ENCODE measurements around the gene NDEL1. TPM values are rescaled to one million over a fixed set of nuclear protein-coding genes. Genes with fewer than 3 reads are reported as not detected.

Gene NDEL1
- total RNA-seq, 1 experiment from 2014 or later: 38.4 TPM

- H3K27me3 ChIP-seq (ENCODE audit: insufficient read depth, low read length): no peaks in the 10 kb centered on the region
- H2BK12ac ChIP-seq (ENCODE audit: insufficient read length, low read depth, low read length): no peak overlapping the region
- no peaks in the 10 kb centered on the region for H3K9me3 ChIP-seq (ENCODE audit: control insufficient read depth, low read depth, low read length)
- no peak overlapping the region for H3K27ac ChIP-seq (ENCODE audit: insufficient read length, low read depth, low read length)
- H3K9ac ChIP-seq (ENCODE audit: extremely low read depth, insufficient read length, low read length): no peak overlapping the region
- Mint-ChIP-seq H3K27ac (peak overlapping the region in 1 of 3 experiments; percentile 11; a peak in 1 of 7 replicates), H3K9me3 (no peaks in the 10 kb centered on the region), H3K4me3 (no peak overlapping the region), H3K27me3 (ENCODE audit: low read depth) (no peaks in the 10 kb centered on the region), H3K4me1 (peaks cover 10 to 15% of the 10 kb centered on the region in 2 experiments; a peak in 3 of 4 replicates), H3K36me3 (ENCODE audit: insufficient read depth in 1 of 3, low read depth in 3 of 3) (peaks cover 12 to 36% (median 29%) of the 10 kb centered on the region in 3 experiments; a peak in 6 of 7 replicates)
- no peak overlapping the region for H3K56ac ChIP-seq (ENCODE audit: insufficient read length, low read depth, low read length)
- no peak for TF ChIP-seq CTCF (conservative IDR thresholded peaks at IDR 0.05)
- no peak overlapping the region for H2BK5ac ChIP-seq (ENCODE audit: insufficient read length, low read length)
- no peak for DNase-seq
- no peak overlapping the region for H2BK15ac ChIP-seq (ENCODE audit: low read depth, low read length)
- H3K23ac ChIP-seq (ENCODE audit: insufficient read length, low read depth, low read length): no peak overlapping the region
- H4K8ac ChIP-seq (replicated peaks; ENCODE audit: insufficient read length, low read depth, low read length): no peak overlapping the region
- H3K79me2 ChIP-seq (ENCODE audit: insufficient read depth, low read length): peaks cover 9% of the 10 kb centered on the region; the same call in 1 of the 2 replicates
- WGBS (ENCODE audit: extremely low coverage, insufficient read length, low lambda C conversion rate): no CpG with 5 or more reads among the region's 4 CpGs
- no peaks in the 10 kb centered on the region for H3K4me1 ChIP-seq (ENCODE audit: insufficient read depth, low read length)
- no peak overlapping the region for H3K4me2 ChIP-seq (ENCODE audit: insufficient read depth, insufficient read length, low read length)
- H3K4ac ChIP-seq (ENCODE audit: low read depth, low read length): no peak overlapping the region
- no peak overlapping the region for H3K18ac ChIP-seq (ENCODE audit: insufficient read length, low read depth, low read length)
- no peak overlapping the region for H2AFZ ChIP-seq (ENCODE audit: low read length)
- H2BK20ac ChIP-seq (ENCODE audit: low read depth, low read length, poor library complexity, severe bottlenecking): no peak overlapping the region
- H4K5ac ChIP-seq (ENCODE audit: insufficient read length, low read depth, low read length): no peak overlapping the region
- no peak overlapping the region for H2BK120ac ChIP-seq (ENCODE audit: low read depth, low read length, poor library complexity, severe bottlenecking)
- H4K91ac ChIP-seq (ENCODE audit: insufficient read length, low read depth, low read length): no peak overlapping the region
- no peak overlapping the region for H2AK5ac ChIP-seq (ENCODE audit: insufficient read length, low read length)
- no peak overlapping the region for H3K14ac ChIP-seq (ENCODE audit: insufficient read depth, low read length)
- peaks cover 2% of the 10 kb centered on the region for H3K79me1 ChIP-seq (ENCODE audit: insufficient read depth, low read depth, low read length, poor library complexity, severe bottlenecking)
- no peak overlapping the region for H3T11ph ChIP-seq (ENCODE audit: low read length)
- no peaks in the 10 kb centered on the region for H3K23me2 ChIP-seq (ENCODE audit: insufficient read length, low read depth, low read length, poor library complexity, severe bottlenecking)
- H4K20me1 ChIP-seq (ENCODE audit: control insufficient read depth, insufficient read depth, insufficient read length): no peaks in the 10 kb centered on the region
These were observed 9.9 kb downstream of the NDEL1 start for GRCh38 chr17:8445536-8445935.

Data from H9 (cell line).